ENCODE results near the gene TMCO6.
"Not testable (repeated sequence)": the region's sequence is repeated elsewhere in the genome, so short reads cannot be mapped to it uniquely, and the experiment has no call there.

Gene TMCO6

GRCh38 chr5:140639148-140639981, at the start of gene TMCO6:
TMCO6 (plus strand) TSS chr5:140639451; CDS start chr5:140639528, 77 bp downstream.
- in situ Hi-C loops (cut with MboI; ENCODE audit: low sequenced_read_pairs) = loop anchor here (10.0 kb wide), 1 partner anchor 65 kb away; no protein-coding TSS in a partner anchor

GRCh38 chr5:140590861-140591260, 48.4 kb upstream of the TMCO6 start:
- in situ Hi-C loops (cut with MboI; ENCODE audit: low sequenced_read_pairs) = no loop called here

GRCh38 chr5:140591747-140592372, 47.4 kb upstream of the TMCO6 start:
- in situ Hi-C loops (cut with MboI; ENCODE audit: low sequenced_read_pairs) = no loop called here

- in situ Hi-C loops (cut with MboI; ENCODE audit: low sequenced_read_pairs) = not testable (repeated sequence)
Measured at GRCh38 chr5:140593070-140593469, 46.2 kb upstream of the TMCO6 start.

GRCh38 chr5:140594169-140594568, 45.1 kb upstream of the TMCO6 start:
- in situ Hi-C loops (cut with MboI; ENCODE audit: low sequenced_read_pairs) = no loop called here

- in situ Hi-C loops (cut with MboI; ENCODE audit: low sequenced_read_pairs) = no loop called here
Measured at GRCh38 chr5:140595538-140596300, 43.5 kb upstream of the TMCO6 start.

- in situ Hi-C loops (cut with MboI; ENCODE audit: low sequenced_read_pairs) = no loop called here
Measured at GRCh38 chr5:140596321-140596741, 42.9 kb upstream of the TMCO6 start.

- in situ Hi-C loops (cut with MboI; ENCODE audit: low sequenced_read_pairs) = no loop called here
Measured at GRCh38 chr5:140598836-140599235, 40.4 kb upstream of the TMCO6 start.

- in situ Hi-C loops (cut with MboI; ENCODE audit: low sequenced_read_pairs) = no loop called here
Measured at GRCh38 chr5:140600096-140600495, 39.2 kb upstream of the TMCO6 start.

- in situ Hi-C loops (cut with MboI; ENCODE audit: low sequenced_read_pairs) = no loop called here
Measured at GRCh38 chr5:140602147-140602546, 37.1 kb upstream of the TMCO6 start.

GRCh38 chr5:140603446-140603698, 35.9 kb upstream of the TMCO6 start:
- in situ Hi-C loops (cut with MboI; ENCODE audit: low sequenced_read_pairs) = not testable (repeated sequence)

- in situ Hi-C loops (cut with MboI; ENCODE audit: low sequenced_read_pairs) = no loop called here
Measured at GRCh38 chr5:140603734-140604133, 35.5 kb upstream of the TMCO6 start.

GRCh38 chr5:140605879-140606278, 33.4 kb upstream of the TMCO6 start:
- in situ Hi-C loops (cut with MboI; ENCODE audit: low sequenced_read_pairs) = no loop called here

- in situ Hi-C loops (cut with MboI; ENCODE audit: low sequenced_read_pairs) = no loop called here
Measured at GRCh38 chr5:140607031-140607430, 32.2 kb upstream of the TMCO6 start.

- in situ Hi-C loops (cut with MboI; ENCODE audit: low sequenced_read_pairs) = no loop called here
Measured at GRCh38 chr5:140608722-140609121, 30.5 kb upstream of the TMCO6 start.

- in situ Hi-C loops (cut with MboI; ENCODE audit: low sequenced_read_pairs) = no loop called here
Measured at GRCh38 chr5:140609126-140609525, 30.1 kb upstream of the TMCO6 start.

- in situ Hi-C loops (cut with MboI; ENCODE audit: low sequenced_read_pairs) = no loop called here
Measured at GRCh38 chr5:140611020-140611521, 28.2 kb upstream of the TMCO6 start.

GRCh38 chr5:140622301-140622700, 16.9 kb upstream of the TMCO6 start:
- in situ Hi-C loops (cut with MboI; ENCODE audit: low sequenced_read_pairs) = no loop called here

- in situ Hi-C loops (cut with MboI; ENCODE audit: low sequenced_read_pairs) = not testable (repeated sequence)
Measured at GRCh38 chr5:140623061-140623460, 16.2 kb upstream of the TMCO6 start.

GRCh38 chr5:140624886-140625285, 14.4 kb upstream of the TMCO6 start:
- in situ Hi-C loops (cut with MboI; ENCODE audit: low sequenced_read_pairs) = not testable (repeated sequence)

- in situ Hi-C loops (cut with MboI; ENCODE audit: low sequenced_read_pairs) = no loop called here
Measured at GRCh38 chr5:140627972-140628371, 11.3 kb upstream of the TMCO6 start.

GRCh38 chr5:140628711-140629110, 10.5 kb upstream of the TMCO6 start:
- in situ Hi-C loops (cut with MboI; ENCODE audit: low sequenced_read_pairs) = no loop called here

Data from HL-60/S4 (cell line).